MM.1S (cell line): ENCODE results near the gene MAPKAP1.

Experiments used
- CTCF ChIP-seq: fragments of 300-600 bp; sonication (generic); IDR thresholded peaks from 2 replicates; pipeline ENCODE4 v1.5.1; 2016; ENCODE audit warnings: antibody characterized with exemption, low read length, mixed read lengths
- EZH2 ChIP-seq: fragments of 300-600 bp; sonication (generic); optimal IDR thresholded peaks from 2 replicates; pipeline ENCODE3; 2017; ENCODE audit warnings: low read depth, mild to moderate bottlenecking, antibody characterized with exemption, low read length, mixed read lengths
- EZH2phosphoT487 ChIP-seq: fragments of 300-600 bp; sonication (generic); IDR thresholded peaks from 2 replicates; pipeline ENCODE4 v1.6.1; 2018; ENCODE audit warnings: antibody characterized with exemption, low read length

- no peak for TF ChIP-seq CTCF
- TF ChIP-seq EZH2phosphoT487 = no peak
- TF ChIP-seq EZH2 = no peak
Observed at GRCh38 chr9:125739436-125739835, 32.4 kb upstream of the MAPKAP1 start.
